Measurements from ENCODE around the gene SCYGR6.
"Not testable (repeated sequence)": the region's sequence is repeated elsewhere in the genome, so short reads cannot be mapped to it uniquely, and the experiment has no call there.

Gene SCYGR6, protein sequence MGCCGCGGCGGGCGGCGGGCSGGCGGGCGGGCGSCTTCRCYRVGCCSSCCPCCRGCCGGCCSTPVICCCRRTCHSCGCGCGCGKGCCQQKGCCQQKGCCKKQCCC

GRCh38 chr2:227724394-227725039 is at the start of gene SCYGR6:
Gene SCYGR6, minus strand, starts transcription at chr2:227724757. Its CDS starts 0 bp downstream, at chr2:227724757.
- DNase-seq = no peak

- DNase-seq = peak; percentile 35
These were observed 49.6 kb upstream of the SCYGR6 start for GRCh38 chr2:227774011-227774624.

DNA sequence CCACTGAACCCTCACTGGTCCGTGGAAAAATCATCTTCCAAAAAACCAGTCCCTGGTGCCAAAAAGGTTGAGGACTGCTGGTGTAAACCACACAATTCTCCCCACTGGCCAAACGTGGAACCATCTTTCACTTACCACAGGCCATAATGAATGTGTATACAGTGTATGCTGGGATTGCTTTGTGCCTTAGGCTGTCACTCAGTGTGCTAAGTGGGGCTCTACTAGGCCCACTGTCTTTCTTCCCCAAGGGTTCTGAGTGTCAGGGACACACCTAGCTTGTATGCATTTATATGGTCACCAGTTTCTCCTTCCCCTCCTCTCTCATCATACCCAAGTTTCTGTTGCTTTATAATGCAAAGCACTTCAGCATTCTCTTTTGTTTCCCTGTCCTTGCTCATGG is 48.4 kb upstream of the SCYGR6 start:
- DNase-seq = no peak

- no peak for DNase-seq
These were observed 47.7 kb upstream of the SCYGR6 start for GRCh38 chr2:227772197-227772661.

- no peak for DNase-seq
These were observed 43.3 kb upstream of the SCYGR6 start for GRCh38 chr2:227767830-227768229.

- peak; percentile 73 for DNase-seq
These were observed 41.9 kb upstream of the SCYGR6 start for GRCh38 chr2:227766373-227766883.

GRCh38 chr2:227765788-227766372 is 41.3 kb upstream of the SCYGR6 start:
- no peak for DNase-seq

DNA sequence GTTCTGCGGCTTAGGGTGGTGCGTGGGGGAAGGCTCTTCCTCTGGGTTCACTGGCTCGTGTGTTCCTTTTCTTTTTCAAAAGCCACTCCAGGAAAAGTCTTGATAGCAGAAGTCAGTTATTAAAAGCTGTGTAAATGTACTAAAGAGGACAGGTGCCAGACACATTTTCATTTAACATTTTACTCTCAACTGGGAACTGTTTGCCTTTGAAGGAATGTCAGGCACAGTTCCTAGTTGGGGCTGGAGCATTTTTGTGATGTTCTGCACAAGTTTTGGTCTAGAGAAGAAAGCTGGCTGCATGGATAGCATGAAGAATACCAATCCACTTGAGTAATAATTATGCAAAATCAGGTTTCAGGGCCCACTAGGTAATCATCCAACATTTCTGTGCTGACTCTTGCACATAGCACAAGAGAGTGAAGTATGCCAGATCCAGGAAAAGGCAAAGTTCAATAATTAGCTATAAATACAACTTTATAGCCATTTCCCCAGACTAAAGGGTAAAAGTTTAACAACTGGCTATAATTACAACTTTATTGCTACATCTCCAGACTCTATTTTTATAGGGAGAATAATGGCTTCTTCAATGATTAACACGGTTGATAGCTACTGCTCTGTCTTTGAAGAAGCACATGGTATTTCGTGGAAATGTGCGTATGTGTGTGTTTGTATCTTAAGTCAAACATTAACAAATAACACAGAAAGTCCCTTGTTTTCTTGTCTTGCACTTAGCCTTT is 37.4 kb upstream of the SCYGR6 start:
- no peak for DNase-seq

DNA sequence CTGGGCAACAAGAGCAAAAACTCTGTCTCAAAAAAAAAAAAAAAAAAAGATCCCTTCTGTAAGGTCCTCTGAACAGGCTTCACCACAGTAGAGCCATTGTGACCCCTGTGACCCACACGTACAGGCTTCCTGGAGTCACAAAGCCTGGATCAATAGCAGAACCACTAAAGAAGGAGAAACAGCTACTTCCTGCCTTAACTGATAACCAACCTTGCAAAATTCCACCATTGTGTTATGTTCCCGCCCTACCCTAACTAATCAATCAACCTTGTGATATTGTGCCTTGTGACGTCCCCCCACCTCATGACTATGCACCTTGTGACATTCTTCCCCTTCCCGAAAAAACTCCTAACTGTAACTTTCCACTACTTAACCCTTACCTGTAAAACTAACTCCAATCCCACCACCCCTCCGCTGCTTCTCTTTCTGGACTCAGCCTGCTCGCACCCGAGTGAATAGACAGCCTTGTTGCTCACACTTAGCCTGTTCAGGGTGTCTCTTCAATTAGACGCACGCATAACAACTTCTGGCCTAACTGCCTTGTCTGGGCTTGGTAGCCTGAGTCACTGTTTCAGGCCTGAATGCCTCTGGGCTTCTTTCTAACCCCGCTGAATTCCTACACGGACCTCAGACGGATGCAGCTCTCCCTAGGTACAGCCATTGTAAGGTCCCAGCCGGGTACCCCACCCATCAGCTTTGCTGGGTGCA is 35.0 kb upstream of the SCYGR6 start:
- DNase-seq = no peak

DNA sequence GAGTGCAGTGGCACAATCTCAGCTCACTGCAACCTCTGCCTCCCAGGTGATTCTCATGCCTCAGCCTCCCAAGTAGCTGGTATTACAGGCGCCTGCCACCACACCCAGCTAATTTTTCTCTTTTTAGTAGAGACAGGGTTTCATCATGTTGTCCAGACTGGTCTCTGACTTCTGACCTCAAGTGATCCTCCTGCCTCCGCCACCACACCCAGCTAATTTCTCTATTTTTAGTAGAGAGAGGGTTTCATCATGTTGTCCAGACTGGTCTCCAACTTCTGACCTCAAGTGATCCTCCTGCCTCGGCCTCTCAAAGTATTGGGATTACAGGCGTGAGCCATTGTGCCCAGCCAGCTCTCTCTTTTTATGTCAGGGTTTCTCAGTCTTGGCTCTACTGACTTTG is 31.7 kb upstream of the SCYGR6 start:
- not testable (repeated sequence) for DNase-seq

- no peak for DNase-seq
These were observed 23.5 kb upstream of the SCYGR6 start for GRCh38 chr2:227748079-227748478.

- no peak for DNase-seq
These were observed 21.0 kb upstream of the SCYGR6 start, which contains the start of gene SCYGR8 for GRCh38 chr2:227745594-227745993. Gene SCYGR8, plus strand, starts transcription at chr2:227745894. Its CDS starts 0 bp downstream, at chr2:227745894.

- peak; percentile 9 for DNase-seq
These were observed 16.1 kb upstream of the SCYGR6 start for GRCh38 chr2:227740705-227741104.

DNA sequence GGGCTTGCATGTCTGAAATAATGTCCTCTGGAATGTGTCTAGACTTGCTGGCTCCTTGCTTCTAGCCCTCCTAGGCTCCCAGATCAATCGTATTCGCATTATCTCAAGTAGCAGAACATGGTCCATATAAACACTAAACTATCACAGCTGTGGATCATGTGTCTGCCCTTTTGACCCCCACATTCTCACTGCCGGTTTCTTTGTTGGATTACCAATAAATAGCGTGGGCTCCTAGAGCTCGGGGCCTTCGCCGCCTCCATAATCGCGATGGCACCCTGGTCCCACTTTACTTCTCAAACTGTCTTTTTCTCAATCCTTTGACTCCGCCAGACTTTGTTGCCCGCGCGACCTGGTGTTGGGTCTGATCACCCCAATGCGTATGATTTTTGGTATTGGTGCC is 14.8 kb upstream of the SCYGR6 start:
- DNase-seq = no peak

DNA sequence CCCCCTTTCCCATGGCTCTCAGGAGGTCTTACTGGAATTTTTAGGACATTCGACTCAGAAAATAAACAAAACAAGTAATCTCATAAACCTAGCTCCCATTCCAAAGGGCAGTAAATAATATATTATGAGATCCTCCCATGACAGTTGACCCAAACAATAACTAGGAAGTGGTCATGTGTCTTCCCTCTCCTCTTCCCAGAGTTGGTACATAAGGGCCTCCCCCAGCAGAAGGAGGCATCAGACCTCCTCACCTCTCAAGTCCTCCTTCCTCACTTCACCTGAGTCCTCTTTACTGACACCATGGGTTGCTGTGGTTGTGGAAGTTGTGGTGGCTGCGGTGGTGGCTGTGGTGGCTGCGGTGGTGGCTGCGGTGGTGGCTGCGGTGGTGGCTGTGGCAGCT is 3.5 kb upstream of the SCYGR6 start, which contains the start of gene SCYGR7:
Gene SCYGR7 (plus strand): TSS at position 301 of the 400 bp plus-strand sequence. CDS start 0 bp downstream, at position 301.
- no peak for DNase-seq

GRCh38 chr2:227722821-227723220 is 1.7 kb downstream of the SCYGR6 start:
- DNase-seq = not testable (repeated sequence)

DNA sequence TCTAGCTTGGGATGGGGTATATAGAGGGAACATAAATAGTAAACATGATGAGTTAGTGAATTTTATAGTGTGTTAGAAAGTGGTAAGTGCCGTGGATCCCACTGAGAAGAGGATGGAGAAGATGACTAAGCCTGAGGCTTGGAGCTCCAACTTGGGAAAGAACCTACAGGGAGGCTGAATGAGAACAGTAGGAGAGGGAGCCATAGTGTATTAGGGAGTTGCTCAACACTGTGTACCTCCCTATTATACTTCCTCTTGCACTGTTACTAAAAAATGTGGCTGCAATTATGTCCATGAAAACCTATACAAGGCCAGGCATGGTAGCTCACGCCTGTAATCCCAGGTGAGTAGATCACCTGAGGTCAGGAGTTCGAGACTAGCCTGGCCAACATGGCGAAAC is 3.9 kb downstream of the SCYGR6 start:
- DNase-seq = no peak

- DNase-seq = no peak
These were observed 4.9 kb downstream of the SCYGR6 start for GRCh38 chr2:227719641-227720040.

- peak; percentile 9 for DNase-seq
These were observed 6.6 kb downstream of the SCYGR6 start, which contains the start of gene SLC19A3 for GRCh38 chr2:227717687-227718567. Gene SLC19A3, minus strand, starts transcription at chr2:227718028. Its CDS starts 15,710 bp downstream, at chr2:227702318.

DNA sequence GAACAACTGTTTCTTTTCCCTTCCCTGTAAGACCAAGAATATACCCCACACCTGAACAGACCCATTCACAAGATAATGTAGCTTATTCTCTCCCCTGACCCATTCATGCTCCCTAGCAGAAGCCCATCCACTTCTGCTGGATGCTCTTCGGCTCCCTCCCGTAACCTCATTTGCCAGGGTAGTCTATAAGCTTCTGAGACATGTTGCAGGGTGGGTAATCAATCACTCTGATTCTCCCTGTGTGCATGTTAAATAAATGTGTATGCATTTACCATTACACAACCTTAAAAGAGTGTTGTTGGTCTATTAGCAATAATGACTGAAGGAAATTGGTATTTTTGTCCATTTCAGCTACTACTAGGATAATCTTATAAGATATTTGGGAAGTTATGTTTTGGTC is 8.1 kb downstream of the SCYGR6 start:
- no peak for DNase-seq

DNA sequence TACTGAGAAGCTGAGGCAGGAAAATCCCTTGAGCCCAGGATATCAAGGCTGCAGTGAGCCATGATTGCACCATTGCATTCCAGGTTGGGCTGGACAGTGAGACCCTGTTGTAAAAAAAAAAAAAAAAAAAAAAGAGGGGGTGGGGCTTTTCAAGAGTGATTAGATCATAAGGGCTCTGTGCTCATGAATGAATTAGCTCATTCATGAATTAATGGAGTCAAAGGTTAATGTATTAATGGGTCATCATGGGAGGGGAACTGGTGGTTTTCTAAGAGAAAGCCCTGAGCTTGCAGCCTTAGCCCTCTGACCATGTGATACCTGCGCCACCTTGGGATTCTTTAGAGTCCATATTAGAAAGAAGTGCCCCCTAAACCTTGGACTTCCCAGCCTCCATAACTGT is 11.3 kb downstream of the SCYGR6 start:
- no peak for DNase-seq
